Small intestine (tissue), 7 donors: ENCODE data around the gene SSMEM1. TPM values are rescaled to one million over a fixed set of nuclear protein-coding genes. Genes with fewer than 3 reads are reported as not detected.
"Not testable (repeated sequence)": the region's sequence is repeated elsewhere in the genome, so short reads cannot be mapped to it uniquely, and the experiment has no call there.

ENCODE experiments used
- DNase-seq, 2 donors: peaks; one replicate each; pipeline versions ENCODE4 v3.0.0 to v3.0.0-alpha.2; 2013
- FAIRE-seq: peaks from 2 replicates; lab custom pipeline; 2012; peaks lifted over from hg19 to GRCh38; lab: Jason Lieb, UNC
- H3K27ac ChIP-seq, 3 donors: one replicate each; pipeline ENCODE4 v1.5.1; 2013; ENCODE audit warnings: low read length in 2 of 3, mild to moderate bottlenecking in 2 of 3, control low read depth in 1 of 3, inconsistent platforms in 1 of 3, low read depth in 1 of 3, moderate library complexity in 1 of 3
- H3K27me3 ChIP-seq, 3 donors: one replicate each; pipeline ENCODE4 v1.6.1; 2013; ENCODE audit warnings: low read length in 3 of 3, inconsistent platforms in 1 of 3; ENCODE audit not compliant: control insufficient read depth in 3 of 3, insufficient read depth in 3 of 3
- H3K36me3 ChIP-seq, 3 donors: one replicate each; pipeline ENCODE4 v1.6.1; 2013; ENCODE audit warnings: low read length in 3 of 3, inconsistent platforms in 1 of 3, low read depth in 1 of 3, mild to moderate bottlenecking in 1 of 3, moderate library complexity in 1 of 3; ENCODE audit not compliant: control insufficient read depth in 3 of 3, insufficient read depth in 2 of 3
- H3K4me1 ChIP-seq, 3 donors: one replicate each; pipeline ENCODE4 v1.6.1; 2013; ENCODE audit warnings: low read length in 2 of 3, inconsistent platforms in 1 of 3, low read depth in 1 of 3, mild to moderate bottlenecking in 1 of 3, moderate library complexity in 1 of 3; ENCODE audit not compliant: control insufficient read depth in 3 of 3, insufficient read depth in 2 of 3
- H3K4me3 ChIP-seq, 3 donors: one replicate each; pipeline ENCODE4 v1.5.1; 2013; ENCODE audit warnings: low read length in 3 of 3, control low read depth in 1 of 3, inconsistent platforms in 1 of 3, low read depth in 1 of 3, mild to moderate bottlenecking in 1 of 3, moderate library complexity in 1 of 3
- H3K9me3 ChIP-seq, 2 donors: one replicate each; pipeline ENCODE4 v1.6.1; 2013; ENCODE audit warnings: low read depth in 1 of 2, low read length in 1 of 2; ENCODE audit not compliant: control insufficient read depth in 2 of 2, insufficient read depth in 1 of 2
- WGBS, 3 donors: extraction: QIAGEN DNeasy Blood & Tissue Kit; methylation state at CpG; one replicate each; pipeline ENCODE4 v1.1.7; 2013; 5-methylcytosine and 5-hydroxymethylcytosine counted together
- polyA plus RNA-seq, 4 donors: library from polyadenylated mRNA; stranded (reverse) in 3 of 4; unstranded in 1 of 4; fragments of 200-250 nt in 3 of 4; fragments of 120-200 nt in 1 of 4; gene quantifications; one replicate each; pipeline versions ENCODE4 v1.2.1 to v1.2.3, GENCODE V29; 2013
- donor health status: healthy with polysubstance abuse.
- donor health status: control.
- donor health status: control.
- donor health status: Bipolar disorder and iron deficiency.
- donor health status: healthy.

SSMEM1 gene
- polyA plus RNA-seq, 4 donors: not detected

DNA sequence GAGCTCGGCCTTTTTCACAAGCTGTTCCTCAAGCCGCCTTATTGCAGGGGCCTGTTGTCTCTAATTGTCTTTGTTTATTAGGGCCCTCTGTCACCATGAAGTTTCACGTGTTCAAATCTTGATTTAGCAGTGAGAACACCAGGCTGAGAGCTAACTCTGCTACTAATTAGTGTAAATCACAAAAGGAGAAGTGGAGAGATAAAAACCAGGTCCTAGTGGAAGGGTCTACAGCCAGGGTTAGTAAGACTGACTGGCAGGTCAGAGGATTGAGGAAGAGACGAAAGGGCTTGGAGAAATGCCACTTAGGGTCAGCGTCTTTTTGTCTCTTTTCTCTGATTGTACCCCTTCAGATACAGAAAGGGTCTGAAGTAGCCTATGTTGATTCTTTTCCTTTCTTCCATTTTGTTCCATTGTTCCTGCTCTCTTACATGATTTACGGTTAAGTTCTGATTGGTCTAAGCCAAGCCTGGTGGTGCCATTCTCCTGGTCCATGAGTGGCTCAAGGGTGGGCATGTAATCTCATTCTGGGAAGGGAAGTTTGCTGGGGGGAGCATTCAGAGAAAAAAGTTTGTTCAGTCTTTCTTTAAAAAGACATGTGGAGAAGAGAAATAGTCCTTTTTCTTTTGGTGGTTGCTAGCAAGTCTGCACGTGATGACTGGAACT lies 21.3 kb downstream of the SSMEM1 start:
- H3K27ac ChIP-seq: no peak overlapping the region

GRCh38 chr7:130229981-130230380 lies 22.3 kb downstream of the SSMEM1 start:
- H3K4me1 ChIP-seq, H3K36me3 ChIP-seq, DNase-seq, H3K27ac ChIP-seq, H3K27me3 ChIP-seq, H3K4me3 ChIP-seq, FAIRE-seq: not testable (repeated sequence)
- 86 to 91% (median 91%) methylated on average over 8 to 28 of the region's 28 CpGs for WGBS, 3 donors
- H3K9me3 ChIP-seq: peaks cover 0 to 12% of the 10 kb centered on the region in 2 donors

More for the DNA sequence above, 21.3 kb downstream of the SSMEM1 start:
- WGBS, 3 donors: 71 to 80% (median 73%) methylated on average over 7 of the region's 7 CpGs
- H3K27me3 ChIP-seq: no peaks in the 10 kb centered on the region
- H3K4me1 ChIP-seq: peaks cover 0 to 2% (median 0%) of the 10 kb centered on the region in 3 donors
- peaks cover 0 to 12% of the 10 kb centered on the region in 2 donors for H3K9me3 ChIP-seq
- no peak overlapping the region for H3K4me3 ChIP-seq
- DNase-seq (no peak), FAIRE-seq (no peak)
- no peaks in the 10 kb centered on the region for H3K36me3 ChIP-seq

DNA sequence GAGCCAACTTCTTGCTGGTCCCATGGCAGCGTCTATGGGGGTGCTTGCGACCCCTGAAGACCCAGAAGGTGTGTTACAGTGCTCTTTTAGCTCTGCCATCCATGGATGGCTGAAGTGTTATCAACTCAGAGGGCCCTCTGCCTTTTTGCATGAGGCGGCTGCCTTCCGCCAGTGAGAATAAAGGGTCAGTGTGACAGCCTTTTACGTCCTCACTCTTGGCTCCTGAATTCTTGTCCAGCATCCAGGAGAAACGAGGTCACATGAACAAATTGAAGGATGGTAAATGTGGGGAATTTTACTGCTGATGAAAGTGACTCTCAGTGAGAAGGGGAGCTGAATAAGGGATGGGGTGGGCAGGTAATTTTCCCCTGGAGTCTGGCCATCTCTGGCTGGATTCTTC lies 24.1 kb downstream of the SSMEM1 start:
- Histone ChIP-seq H3K27ac (no peak overlapping the region), H3K9me3 (peaks cover 0 to 9% of the 10 kb centered on the region in 2 donors), H3K4me3 (no peak overlapping the region), H3K36me3 (no peaks in the 10 kb centered on the region), H3K27me3 (no peaks in the 10 kb centered on the region), H3K4me1 (peaks cover 0 to 2% (median 2%) of the 10 kb centered on the region in 3 donors)
- no peak for FAIRE-seq
- no peak for DNase-seq
- 74 to 80% (median 79%) methylated on average over 6 of the region's 6 CpGs for WGBS, 3 donors

GRCh38 chr7:130232209-130232608 lies 24.5 kb downstream of the SSMEM1 start:
- no peaks in the 10 kb centered on the region for H3K27me3 ChIP-seq
- peaks cover 0 to 9% of the 10 kb centered on the region in 2 donors for H3K9me3 ChIP-seq
- no peaks in the 10 kb centered on the region for H3K36me3 ChIP-seq
- FAIRE-seq (no peak), DNase-seq (no peak)
- peaks cover 0 to 2% (median 2%) of the 10 kb centered on the region in 3 donors for H3K4me1 ChIP-seq
- H3K4me3 ChIP-seq: no peak overlapping the region
- WGBS, 3 donors: 90 to 92% (median 90%) methylated on average over 2 of the region's 2 CpGs
- no peak overlapping the region for H3K27ac ChIP-seq

- FAIRE-seq (no peak), DNase-seq (peak; percentile 37 to 38)
- no peak overlapping the region for H3K4me3 ChIP-seq
- WGBS, 3 donors: 62 to 64% (median 63%) methylated on average over 2 of the region's 2 CpGs
- H3K4me1 ChIP-seq: peaks cover 0 to 2% (median 2%) of the 10 kb centered on the region in 3 donors
- H3K27ac ChIP-seq: no peak overlapping the region
- no peaks in the 10 kb centered on the region for H3K36me3 ChIP-seq
- peaks cover 0 to 9% of the 10 kb centered on the region in 2 donors for H3K9me3 ChIP-seq
- H3K27me3 ChIP-seq: no peaks in the 10 kb centered on the region
These were observed 26.4 kb downstream of the SSMEM1 start for GRCh38 chr7:130234078-130234477.

DNA sequence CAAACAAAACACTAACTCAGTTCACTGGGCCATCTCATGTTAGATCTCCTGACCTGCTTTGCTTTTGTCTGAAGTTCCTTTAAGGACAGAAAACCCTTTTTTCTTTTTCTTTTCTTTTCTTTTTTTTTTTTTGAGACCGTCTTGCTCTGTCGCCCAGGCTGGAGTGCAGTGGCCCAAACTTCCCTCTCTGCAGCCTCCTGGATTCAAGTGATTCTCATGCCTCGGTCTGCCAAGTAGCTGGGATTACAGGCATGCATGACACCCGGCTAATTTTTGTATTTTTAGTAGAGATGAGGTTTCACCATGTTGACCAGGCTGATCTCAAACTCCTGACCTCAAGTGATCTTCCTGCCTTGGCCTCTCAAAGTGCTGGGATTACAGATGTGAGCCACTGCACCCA lies 28.7 kb downstream of the SSMEM1 start:
- not testable (repeated sequence) for H3K36me3 ChIP-seq, H3K27me3 ChIP-seq, DNase-seq, H3K4me3 ChIP-seq, FAIRE-seq, H3K9me3 ChIP-seq, H3K27ac ChIP-seq, H3K4me1 ChIP-seq
- 80 to 92% (median 91%) methylated on average over 4 of the region's 4 CpGs for WGBS, 3 donors

DNA sequence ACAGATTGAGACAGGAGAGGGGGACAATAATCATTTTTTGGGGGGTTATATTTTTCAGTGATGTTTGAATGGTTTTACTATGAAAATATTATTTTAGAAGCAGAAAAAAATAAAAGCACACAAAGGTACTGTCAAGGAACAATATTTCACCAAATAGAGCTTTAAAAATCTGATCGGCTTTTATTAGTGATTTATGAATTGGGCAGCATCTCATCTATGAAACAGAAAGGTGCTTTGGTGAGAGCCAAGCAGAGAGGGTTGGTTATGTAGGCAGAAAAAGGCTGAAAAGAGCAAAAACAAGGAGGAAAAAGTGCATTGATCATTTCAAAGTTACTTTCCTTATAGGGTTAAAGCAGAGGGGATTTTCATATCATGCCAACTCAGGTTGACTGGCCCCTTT lies 32.6 kb downstream of the SSMEM1 start:
- H3K4me3 ChIP-seq: no peak overlapping the region
- H3K4me1 ChIP-seq: no peaks in the 10 kb centered on the region
- no peak for FAIRE-seq
- WGBS, 3 donors: 91 to 94% (median 94%) methylated on average over 1 of the region's 1 CpG
- DNase-seq: no peak
- H3K27ac ChIP-seq: no peak overlapping the region
- H3K36me3 ChIP-seq: no peaks in the 10 kb centered on the region
- H3K9me3 ChIP-seq: peaks cover 0 to under 1% of the 10 kb centered on the region in 2 donors
- H3K27me3 ChIP-seq: no peaks in the 10 kb centered on the region

DNA sequence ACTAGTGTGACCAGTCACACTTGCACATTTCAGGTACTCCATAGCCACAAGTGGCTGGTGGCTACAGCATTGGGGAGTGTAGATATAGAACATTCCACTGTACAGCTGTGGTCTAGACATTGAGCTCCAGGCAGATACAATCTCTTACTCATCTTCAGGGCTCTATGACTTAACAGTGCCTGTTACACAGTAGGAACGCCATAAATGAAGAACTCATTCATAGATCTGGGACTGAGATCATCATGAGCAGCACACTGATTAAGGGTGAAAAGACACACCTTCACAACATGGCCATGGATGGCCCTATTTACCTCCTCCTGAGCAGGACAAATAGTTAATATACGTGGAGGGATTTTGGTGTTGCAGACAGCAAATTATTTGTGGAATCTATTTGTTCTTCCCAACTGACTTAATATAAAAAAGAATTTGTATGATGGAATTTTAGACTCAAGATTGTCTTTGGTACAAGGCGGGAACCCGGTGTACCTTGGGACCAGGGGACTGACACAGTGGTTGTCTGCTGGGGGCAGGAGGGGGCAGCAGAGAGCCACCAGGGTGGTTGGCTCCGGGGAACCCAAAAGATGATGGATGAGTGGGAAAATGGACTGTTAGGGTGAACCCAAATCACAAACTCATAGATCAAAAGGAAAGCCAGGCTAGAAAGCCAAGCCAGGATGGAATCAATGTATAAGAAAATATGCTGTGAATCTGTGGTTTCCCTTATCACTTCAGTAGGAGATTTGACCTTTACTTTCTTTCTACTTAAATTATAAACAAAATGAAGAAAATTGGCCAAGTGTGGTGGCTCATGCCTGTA lies 34.7 kb downstream of the SSMEM1 start:
- WGBS, 3 donors: 25 to 47% (median 27%) methylated on average over 5 of the region's 5 CpGs
- DNase-seq (peak; percentile 48 to 53), FAIRE-seq (no peak)
- Histone ChIP-seq H3K27ac (no peak overlapping the region), H3K9me3 (peaks cover 0 to 4% of the 10 kb centered on the region in 2 donors), H3K4me3 (no peak overlapping the region), H3K27me3 (no peaks in the 10 kb centered on the region), H3K4me1 (no peaks in the 10 kb centered on the region), H3K36me3 (no peaks in the 10 kb centered on the region)
